ENCODE data around the gene RRP15. TPM values are rescaled to one million over a fixed set of nuclear protein-coding genes. Genes with fewer than 3 reads are reported as not detected.

RRP15 gene
- total and polyA plus RNA-seq, 9 of the 15 experiments (the other 6 are each of a cell fraction or from before 2014, with no cell fraction given), result 9.5 to 58.1 (median 29.3) TPM

DNA sequence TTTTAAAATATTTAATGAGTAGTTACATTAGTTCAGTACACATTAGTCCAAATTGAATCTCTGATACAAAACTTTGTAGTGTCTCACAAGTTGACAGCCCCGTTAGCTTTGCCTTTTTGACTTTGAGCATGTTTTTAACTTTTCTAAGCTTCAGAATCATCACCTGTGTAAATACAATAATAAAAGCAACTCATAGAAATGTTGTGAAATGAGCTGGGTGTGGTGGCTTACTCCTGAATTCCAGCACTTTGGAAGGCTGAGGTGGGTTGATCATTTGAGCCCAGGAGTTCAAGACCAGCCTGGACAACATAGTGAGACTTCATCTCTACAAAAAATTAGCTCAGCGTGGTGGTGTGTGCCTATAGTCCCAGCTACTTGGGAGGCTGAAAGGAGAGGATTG lies 11.1 kb downstream of the RRP15 start (continued):
- TF ChIP-seq GTF2A2 (tag; IDR thresholded peaks at IDR 0.05) (no peak), SRF (CRISPR knock-in tag; IDR thresholded peaks at IDR 0.05) (no peak), RBM15 (IDR thresholded peaks at IDR 0.05; ENCODE audit: insufficient read depth, low read length) (no peak), BCOR (IDR thresholded peaks at IDR 0.05) (no peak), L3MBTL2 (IDR thresholded peaks at IDR 0.05) (no peak), CHD4 (IDR thresholded peaks at IDR 0.05; ENCODE audit: insufficient read depth, insufficient replicate concordance, low read depth, low read length, poor library complexity, severe bottlenecking) (no peak), XRCC4 (IDR thresholded peaks at IDR 0.05; ENCODE audit: extremely low read depth, insufficient read depth, insufficient read length) (no peak), CBX3 (IDR thresholded peaks at IDR 0.05; ENCODE audit: borderline replicate concordance in 1 of 2, low read length in 2 of 2) (no peak)

DNA sequence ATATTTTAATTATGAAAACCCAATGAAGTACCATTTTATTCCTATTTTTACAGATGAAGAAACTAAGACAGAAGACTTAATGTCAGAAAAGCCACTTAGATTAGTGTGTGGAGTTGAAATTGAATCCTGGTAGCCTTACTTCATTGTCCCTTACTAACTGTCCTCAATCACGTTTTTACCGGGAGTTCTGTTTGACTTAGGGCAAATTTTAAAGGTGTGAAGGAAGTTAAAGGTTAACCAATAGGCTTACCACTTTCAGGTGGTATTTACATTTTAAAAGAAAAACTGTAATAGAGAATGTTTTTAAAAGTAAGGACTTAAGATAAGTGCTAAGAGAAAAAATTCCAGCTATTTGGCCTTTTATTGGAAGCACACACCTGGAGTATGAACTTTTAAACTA lies 12.4 kb downstream of the RRP15 start:
- POLR2A ChIA-PET, result interaction anchor here (1.5 kb wide), 1 partner anchor 13 kb away, joined by 3 read pairs; the partner anchor contains the start of gene RRP15
- peaks cover 98% of the 10 kb centered on the region for H3K79me2 ChIP-seq (ENCODE audit: control insufficient read depth, insufficient read depth, low read length)

More for the DNA sequence above, 12.4 kb downstream of the RRP15 start:
- Histone ChIP-seq H3K9me3 (replicated peaks; ENCODE audit: control insufficient read depth, insufficient read depth, low read depth, low read length) (no peaks in the 10 kb centered on the region), H2AFZ (ENCODE audit: low read depth, low read length) (no peak overlapping the region), H3K27ac (ENCODE audit: extremely low read depth, low read depth, low read length) (peak overlapping the region; percentile 10), H3K9me1 (ENCODE audit: control insufficient read depth, insufficient read depth, low read length) (no peaks in the 10 kb centered on the region), H3K9ac (ENCODE audit: insufficient read depth in 1 of 2, low read depth in 2 of 2, low read length in 2 of 2) (no peak overlapping the region; a peak in 1 of 4 replicates), H3K36me3 (ENCODE audit: control insufficient read depth, insufficient read depth, low read length) (peaks cover 49% of the 10 kb centered on the region), H3K4me1 (replicated peaks in 1 of 2; ENCODE audit: control insufficient read depth in 2 of 2, insufficient read depth in 2 of 2, low read length in 2 of 2) (peaks cover 15 to 37% of the 10 kb centered on the region in 2 experiments; a peak in 3 of 5 replicates), H3K4me3 (no peak overlapping the region), H3K4me2 (ENCODE audit: insufficient read depth, low read length) (no peak overlapping the region), H3K27me3 (ENCODE audit: control insufficient read depth in 2 of 2, insufficient read depth in 2 of 2, low read length in 2 of 2) (no peaks in the 10 kb centered on the region), H4K20me1 (replicated peaks; ENCODE audit: control insufficient read depth, insufficient read depth, low read length) (no peaks in the 10 kb centered on the region)
- intact Hi-C loops (cut with micrococcal nuclease) (no loop called here), in situ Hi-C loops (cut with MboI) (no loop called here)
- no peak for FAIRE-seq
- no peak for DNase-seq (ENCODE audit: extremely low read depth in 1 of 4, low spot score in 3 of 4)
- CTCF ChIA-PET (ENCODE audit: low intra/inter-chr PET ratio), result no interaction called here
- BruUV-seq (replicated peaks), result no TSS peak
- no peak for ATAC-seq
- TF ChIP-seq CHD4 (IDR thresholded peaks at IDR 0.05; ENCODE audit: insufficient read depth, insufficient replicate concordance, low read depth, low read length, poor library complexity, severe bottlenecking) (no peak), POU5F1 (IDR thresholded peaks at IDR 0.05; ENCODE audit: borderline replicate concordance, low read depth, low read length, partially characterized antibody) (no peak), ZC3H4 (CRISPR knock-in tag; IDR thresholded peaks at IDR 0.05; ENCODE audit: borderline replicate concordance) (no peak), GABPB2 (CRISPR knock-in tag; conservative IDR thresholded peaks at IDR 0.05) (no peak), HDAC6 (IDR thresholded peaks at IDR 0.05; ENCODE audit: low read depth, low read length) (no peak), ZNF143 (CRISPR knock-in tag; IDR thresholded peaks at IDR 0.05) (no peak)
- TF ChIP-seq, protein P1, sequence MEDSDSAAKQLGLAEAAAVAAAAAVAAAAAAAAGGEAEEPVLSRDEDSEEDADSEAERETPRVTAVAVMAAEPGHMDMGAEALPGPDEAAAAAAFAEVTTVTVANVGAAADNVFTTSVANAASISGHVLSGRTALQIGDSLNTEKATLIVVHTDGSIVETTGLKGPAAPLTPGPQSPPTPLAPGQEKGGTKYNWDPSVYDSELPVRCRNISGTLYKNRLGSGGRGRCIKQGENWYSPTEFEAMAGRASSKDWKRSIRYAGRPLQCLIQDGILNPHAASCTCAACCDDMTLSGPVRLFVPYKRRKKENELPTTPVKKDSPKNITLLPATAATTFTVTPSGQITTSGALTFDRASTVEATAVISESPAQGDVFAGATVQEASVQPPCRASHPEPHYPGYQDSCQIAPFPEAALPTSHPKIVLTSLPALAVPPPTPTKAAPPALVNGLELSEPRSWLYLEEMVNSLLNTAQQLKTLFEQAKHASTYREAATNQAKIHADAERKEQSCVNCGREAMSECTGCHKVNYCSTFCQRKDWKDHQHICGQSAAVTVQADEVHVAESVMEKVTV (CRISPR knock-in tag; IDR thresholded peaks at IDR 0.05), result no peak
- TF ChIP-seq, protein P2, sequence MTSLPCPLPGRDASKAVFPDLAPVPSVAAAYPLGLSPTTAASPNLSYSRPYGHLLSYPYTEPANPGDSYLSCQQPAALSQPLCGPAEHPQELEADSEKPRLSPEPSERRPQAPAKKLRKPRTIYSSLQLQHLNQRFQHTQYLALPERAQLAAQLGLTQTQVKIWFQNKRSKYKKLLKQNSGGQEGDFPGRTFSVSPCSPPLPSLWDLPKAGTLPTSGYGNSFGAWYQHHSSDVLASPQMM (CRISPR knock-in tag; IDR thresholded peaks at IDR 0.05), result no peak
- WGBS (ENCODE audit: insufficient coverage, low coverage, missing lambda C conversion rate), result 40% methylated on average over 2 of the region's 2 CpGs

Measured in K562 (cell line).